ENCODE results near the gene MEAF6.

MEAF6 gene

GRCh38 chr1:37472994-37473393, 41.6 kb downstream of the MEAF6 start:
- no peak for DNase-seq

- DNase-seq = peak in 2 of 14 donors; percentile 44 to 59
These were observed 42.3 kb downstream of the MEAF6 start for GRCh38 chr1:37472281-37472680.

GRCh38 chr1:37471345-37472231, 43.0 kb downstream of the MEAF6 start:
- peak in 13 of 14 donors; percentile 44 to 90 (median 65) for DNase-seq

GRCh38 chr1:37469386-37469785, 45.2 kb downstream of the MEAF6 start:
- DNase-seq = no peak

- no peak for DNase-seq
These were observed 46.5 kb downstream of the MEAF6 start for GRCh38 chr1:37468037-37468436.

- no peak for DNase-seq
These were observed 48.7 kb downstream of the MEAF6 start for GRCh38 chr1:37465593-37466517.

GRCh38 chr1:37464443-37464842, 50.1 kb downstream of the MEAF6 start:
- no peak for DNase-seq

- no peak for DNase-seq
These were observed 52.7 kb downstream of the MEAF6 start for GRCh38 chr1:37461698-37462436.

GRCh38 chr1:37458551-37458950, 56.0 kb downstream of the MEAF6 start:
- no peak for DNase-seq

GRCh38 chr1:37456614-37457013, 58.0 kb downstream of the MEAF6 start:
- DNase-seq = no peak

GRCh38 chr1:37455516-37455915, 59.0 kb downstream of the MEAF6 start:
- DNase-seq = no peak

- DNase-seq = no peak
These were observed 60.9 kb downstream of the MEAF6 start for GRCh38 chr1:37453647-37454046.

GRCh38 chr1:37452416-37452815, 62.1 kb downstream of the MEAF6 start:
- DNase-seq = no peak

- peak in 1 of 14 donors; percentile 18 for DNase-seq
These were observed 64.6 kb downstream of the MEAF6 start for GRCh38 chr1:37449936-37450335.

GRCh38 chr1:37448691-37449417, 65.7 kb downstream of the MEAF6 start:
- DNase-seq = no peak

GRCh38 chr1:37448185-37448584, 66.4 kb downstream of the MEAF6 start:
- DNase-seq = no peak

GRCh38 chr1:37446874-37447273, 67.7 kb downstream of the MEAF6 start:
- no peak for DNase-seq

GRCh38 chr1:37442644-37443043, 71.9 kb downstream of the MEAF6 start:
- no peak for DNase-seq
